HFFc6 (cell line): ENCODE results near the gene NTNG2. TPM values are rescaled to one million over a fixed set of nuclear protein-coding genes. Genes with fewer than 3 reads are reported as not detected.

Experiments
- DNase-seq: peaks from one replicate; pipeline ENCODE4 v3.0.0-alpha.2; 2018
- H3K27ac Mint-ChIP-seq: 2 replicates; pipeline ENCODE4 v1.8.0; 2020; ENCODE audit warnings: mild to moderate bottlenecking, mixed read lengths
- H3K27me3 Mint-ChIP-seq: 2 replicates; pipeline ENCODE4 v1.8.0; 2021; ENCODE audit warnings: mild to moderate bottlenecking, moderate library complexity, mixed read lengths; ENCODE audit not compliant: insufficient read depth
- H3K36me3 Mint-ChIP-seq: 2 replicates; pipeline ENCODE4 v1.8.0; 2021; ENCODE audit warnings: low read depth, mixed read lengths
- H3K4me1 Mint-ChIP-seq: 2 replicates; pipeline ENCODE4 v1.8.0; 2020; ENCODE audit warnings: low read depth, mixed read lengths
- H3K4me3 Mint-ChIP-seq: 2 replicates; pipeline ENCODE4 v1.8.0; 2020; ENCODE audit warnings: mild to moderate bottlenecking, moderate library complexity, mixed read lengths
- H3K9me3 Mint-ChIP-seq: 2 replicates; pipeline ENCODE4 v1.8.0; 2020; ENCODE audit warnings: mild to moderate bottlenecking, mixed read lengths
- total RNA-seq, 6 experiments: library from RNA; stranded (reverse); fragmentation: NEBNext Ultra II Directional; extraction: Animal tissue kit (Norgen Biotek cat#: 25700); gene quantifications; 2 replicates in 1 of 6; 3 replicates in 5 of 6; pipeline ENCODE4 v1.2.3, GENCODE V29; 2021
- TF ChIP-seq, protein P1 (sequence below): fragments of 200-600 bp; sonication (generic); IDR thresholded peaks from 2 replicates; pipeline ENCODE4 v1.5.0; 2021; ENCODE audit warnings: antibody characterized with exemption, mild to moderate bottlenecking

Gene NTNG2
- total RNA-seq, 6 experiments from 2014 or later, result 0.41 to 0.82 (median 0.51) TPM

DNA sequence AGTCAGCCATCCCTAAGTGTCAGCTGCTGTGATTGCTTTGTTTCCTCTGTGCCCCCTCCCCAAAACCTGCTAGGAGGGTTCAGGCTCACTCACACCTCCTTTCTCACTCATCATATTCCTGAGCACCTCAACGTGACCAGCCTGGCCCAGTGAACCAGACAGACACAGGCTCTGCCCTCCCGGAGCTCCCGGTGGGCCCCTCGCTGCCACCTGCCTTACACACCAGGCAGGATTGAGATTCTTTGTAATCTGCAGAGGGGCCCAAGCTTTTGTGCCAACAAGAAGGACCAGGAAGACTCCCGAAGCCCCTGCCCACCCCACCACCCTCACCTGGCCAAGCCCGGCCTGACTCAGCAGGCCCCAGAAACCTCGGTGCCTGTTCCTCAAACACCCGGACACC, 87.8 kb downstream of the NTNG2 start:
- DNase-seq, result no peak
- peaks cover 21% of the 10 kb centered on the region for H3K27me3 Mint-ChIP-seq
- no peak overlapping the region for H3K27ac Mint-ChIP-seq
- TF ChIP-seq, protein P1, sequence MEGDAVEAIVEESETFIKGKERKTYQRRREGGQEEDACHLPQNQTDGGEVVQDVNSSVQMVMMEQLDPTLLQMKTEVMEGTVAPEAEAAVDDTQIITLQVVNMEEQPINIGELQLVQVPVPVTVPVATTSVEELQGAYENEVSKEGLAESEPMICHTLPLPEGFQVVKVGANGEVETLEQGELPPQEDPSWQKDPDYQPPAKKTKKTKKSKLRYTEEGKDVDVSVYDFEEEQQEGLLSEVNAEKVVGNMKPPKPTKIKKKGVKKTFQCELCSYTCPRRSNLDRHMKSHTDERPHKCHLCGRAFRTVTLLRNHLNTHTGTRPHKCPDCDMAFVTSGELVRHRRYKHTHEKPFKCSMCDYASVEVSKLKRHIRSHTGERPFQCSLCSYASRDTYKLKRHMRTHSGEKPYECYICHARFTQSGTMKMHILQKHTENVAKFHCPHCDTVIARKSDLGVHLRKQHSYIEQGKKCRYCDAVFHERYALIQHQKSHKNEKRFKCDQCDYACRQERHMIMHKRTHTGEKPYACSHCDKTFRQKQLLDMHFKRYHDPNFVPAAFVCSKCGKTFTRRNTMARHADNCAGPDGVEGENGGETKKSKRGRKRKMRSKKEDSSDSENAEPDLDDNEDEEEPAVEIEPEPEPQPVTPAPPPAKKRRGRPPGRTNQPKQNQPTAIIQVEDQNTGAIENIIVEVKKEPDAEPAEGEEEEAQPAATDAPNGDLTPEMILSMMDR, result no peak
- no peaks in the 10 kb centered on the region for H3K36me3 Mint-ChIP-seq
- no peaks in the 10 kb centered on the region for H3K4me1 Mint-ChIP-seq
- H3K4me3 Mint-ChIP-seq, result no peak overlapping the region
- no peaks in the 10 kb centered on the region for H3K9me3 Mint-ChIP-seq

DNA sequence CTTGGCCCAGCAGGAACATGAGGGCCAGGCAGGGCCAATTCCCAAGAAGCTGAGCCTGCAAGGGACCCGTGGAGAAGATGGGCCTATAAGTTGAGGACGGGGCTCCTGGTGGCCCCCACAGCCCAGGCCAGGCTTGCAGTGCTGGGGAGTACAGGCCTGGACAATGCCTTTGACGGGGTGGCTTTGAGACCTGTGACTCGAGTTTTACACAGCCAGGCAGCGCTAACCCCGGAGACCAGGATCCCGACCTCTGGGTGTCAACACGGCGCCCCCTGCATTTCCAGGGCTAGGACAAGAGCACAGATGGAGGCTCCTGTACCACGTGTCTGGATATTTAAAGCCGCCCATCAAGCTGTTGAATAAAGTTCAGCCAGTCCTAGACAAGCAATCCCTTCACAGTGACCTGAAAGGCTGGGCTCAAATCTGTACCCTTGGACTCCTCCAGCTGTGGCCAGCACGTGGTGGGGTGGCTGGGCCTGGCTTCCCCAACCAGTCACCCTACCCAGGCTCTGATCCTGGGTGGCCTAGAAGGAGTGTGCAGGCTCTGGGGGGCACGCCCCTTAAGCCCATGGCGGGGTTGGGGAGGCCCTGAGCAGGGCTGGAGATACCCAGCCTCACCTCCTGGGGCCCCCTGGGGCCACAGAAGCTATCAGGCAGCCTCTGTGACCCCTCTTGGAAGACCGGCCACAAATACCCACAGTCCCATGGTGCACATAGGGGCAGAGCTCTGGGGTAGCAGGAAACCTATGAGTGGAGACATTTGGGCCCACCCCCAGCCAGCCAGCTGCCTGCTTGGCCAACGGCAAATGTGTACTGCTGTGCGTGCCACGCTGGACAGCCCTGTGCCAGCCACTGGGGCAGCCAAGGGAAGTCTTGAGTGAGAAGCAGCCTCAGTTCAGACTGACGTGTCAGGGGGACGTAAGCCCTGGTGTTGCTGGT, 88.7 kb downstream of the NTNG2 start:
- H3K27ac Mint-ChIP-seq, result no peak overlapping the region
- H3K36me3 Mint-ChIP-seq, result no peaks in the 10 kb centered on the region
- H3K4me1 Mint-ChIP-seq, result no peaks in the 10 kb centered on the region
- no peaks in the 10 kb centered on the region for H3K9me3 Mint-ChIP-seq
- TF ChIP-seq, protein P1, result 0 out of 2 replicates have a peak, but pooled peaks have one; percentile 10
- no peak for DNase-seq
- H3K4me3 Mint-ChIP-seq, result no peak overlapping the region
- peaks cover 20% of the 10 kb centered on the region for H3K27me3 Mint-ChIP-seq

DNA sequence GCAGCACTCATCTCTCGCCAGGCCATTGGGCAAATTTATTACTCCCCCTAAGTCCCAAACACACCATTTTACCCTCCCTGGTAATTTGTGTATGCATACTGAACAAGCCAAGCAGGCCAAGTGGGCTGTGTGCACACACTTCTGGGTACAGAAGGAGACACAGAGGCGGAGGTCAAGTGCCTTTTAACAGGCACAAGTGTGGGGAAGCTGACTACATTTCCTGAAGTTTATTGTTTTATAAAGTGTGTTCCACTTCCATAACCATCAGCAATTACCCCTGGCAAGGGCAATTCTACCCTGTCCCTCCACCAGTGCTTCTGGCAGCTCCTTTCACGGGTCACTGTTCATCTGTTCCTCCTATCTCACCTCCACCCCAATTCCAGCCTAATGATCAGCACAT, 99.0 kb downstream of the NTNG2 start:
- Mint-ChIP-seq H3K36me3 (peaks cover 5% of the 10 kb centered on the region), H3K9me3 (no peaks in the 10 kb centered on the region), H3K27ac (no peak overlapping the region), H3K4me3 (no peak overlapping the region), H3K4me1 (0 out of 2 replicates have a peak, but pooled peaks cover 5% of the 10 kb centered on the region), H3K27me3 (peaks cover 11% of the 10 kb centered on the region; the same call in 1 of the 2 replicates)
- TF ChIP-seq, protein P1, result no peak; the same call in 1 of the 2 replicates
- no peak for DNase-seq

DNA sequence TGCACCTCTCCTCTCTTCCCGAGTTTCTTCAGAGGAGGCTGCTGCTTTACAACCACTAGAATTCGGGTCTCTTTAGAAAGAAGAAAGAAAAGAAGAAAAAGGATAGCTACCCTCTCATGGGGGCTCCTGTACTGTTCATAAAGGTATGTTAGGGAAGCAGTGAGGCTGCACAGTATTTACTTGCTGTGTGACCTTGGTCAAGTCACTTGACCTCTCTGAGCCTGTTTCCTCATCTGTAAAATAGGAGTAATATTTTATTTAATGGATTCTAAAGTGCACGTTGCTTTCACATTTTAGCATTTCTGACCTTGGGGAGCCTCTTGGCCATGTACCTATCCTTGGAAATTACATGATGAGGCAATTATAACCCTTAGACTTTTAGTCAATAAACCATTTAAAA, 104.2 kb downstream of the NTNG2 start:
- Mint-ChIP-seq H3K9me3 (no peaks in the 10 kb centered on the region), H3K27me3 (peaks cover 1% of the 10 kb centered on the region; the same call in 1 of the 2 replicates), H3K4me3 (no peak overlapping the region), H3K36me3 (peaks cover 5% of the 10 kb centered on the region), H3K27ac (no peak overlapping the region), H3K4me1 (peaks cover 6% of the 10 kb centered on the region; the same call in 1 of the 2 replicates)
- no peak for DNase-seq
- TF ChIP-seq, protein P1, result no peak

DNA sequence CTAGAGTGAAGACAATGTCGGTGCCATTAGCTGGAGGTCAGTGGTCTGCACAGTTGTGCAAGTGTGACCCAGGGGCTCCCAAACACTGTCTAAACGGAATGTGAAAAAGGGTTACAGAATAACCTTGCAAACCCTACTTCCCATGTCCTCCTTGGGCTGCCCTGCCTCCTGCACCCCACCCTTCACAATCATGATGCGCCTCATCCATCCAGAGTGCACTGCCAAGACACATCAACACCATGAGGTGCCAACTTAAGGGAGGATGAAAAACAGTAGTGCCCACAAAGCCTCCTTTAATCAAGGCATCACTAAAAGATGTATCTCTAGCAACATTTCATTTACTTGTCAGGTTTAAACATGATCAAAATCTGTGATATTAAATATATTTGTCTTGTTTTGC, 105.8 kb downstream of the NTNG2 start:
- Mint-ChIP-seq H3K27ac (no peak overlapping the region), H3K4me3 (no peak overlapping the region), H3K9me3 (no peaks in the 10 kb centered on the region), H3K27me3 (peaks cover 4% of the 10 kb centered on the region; the same call in 1 of the 2 replicates), H3K36me3 (peaks cover 5% of the 10 kb centered on the region), H3K4me1 (peaks cover 6% of the 10 kb centered on the region; the same call in 1 of the 2 replicates)
- no peak for DNase-seq
- TF ChIP-seq, protein P1, result no peak
